HG02571 (cell line): ENCODE results near the gene PACS2.
A peak's percentile ranks its signal among the peaks of the same experiment; 100 is the strongest.
"Not testable (repeated sequence)": the region's sequence is repeated elsewhere in the genome, so short reads cannot be mapped to it uniquely, and the experiment has no call there.

Experiments used
- ATAC-seq: cut with Tn5 transposase; IDR thresholded peaks from one replicate; pipeline ENCODE4 v1.9.1; 2021; ENCODE audit warnings: mild to moderate bottlenecking, moderate library complexity; ENCODE audit not compliant: unreplicated experiment

Gene PACS2

DNA sequence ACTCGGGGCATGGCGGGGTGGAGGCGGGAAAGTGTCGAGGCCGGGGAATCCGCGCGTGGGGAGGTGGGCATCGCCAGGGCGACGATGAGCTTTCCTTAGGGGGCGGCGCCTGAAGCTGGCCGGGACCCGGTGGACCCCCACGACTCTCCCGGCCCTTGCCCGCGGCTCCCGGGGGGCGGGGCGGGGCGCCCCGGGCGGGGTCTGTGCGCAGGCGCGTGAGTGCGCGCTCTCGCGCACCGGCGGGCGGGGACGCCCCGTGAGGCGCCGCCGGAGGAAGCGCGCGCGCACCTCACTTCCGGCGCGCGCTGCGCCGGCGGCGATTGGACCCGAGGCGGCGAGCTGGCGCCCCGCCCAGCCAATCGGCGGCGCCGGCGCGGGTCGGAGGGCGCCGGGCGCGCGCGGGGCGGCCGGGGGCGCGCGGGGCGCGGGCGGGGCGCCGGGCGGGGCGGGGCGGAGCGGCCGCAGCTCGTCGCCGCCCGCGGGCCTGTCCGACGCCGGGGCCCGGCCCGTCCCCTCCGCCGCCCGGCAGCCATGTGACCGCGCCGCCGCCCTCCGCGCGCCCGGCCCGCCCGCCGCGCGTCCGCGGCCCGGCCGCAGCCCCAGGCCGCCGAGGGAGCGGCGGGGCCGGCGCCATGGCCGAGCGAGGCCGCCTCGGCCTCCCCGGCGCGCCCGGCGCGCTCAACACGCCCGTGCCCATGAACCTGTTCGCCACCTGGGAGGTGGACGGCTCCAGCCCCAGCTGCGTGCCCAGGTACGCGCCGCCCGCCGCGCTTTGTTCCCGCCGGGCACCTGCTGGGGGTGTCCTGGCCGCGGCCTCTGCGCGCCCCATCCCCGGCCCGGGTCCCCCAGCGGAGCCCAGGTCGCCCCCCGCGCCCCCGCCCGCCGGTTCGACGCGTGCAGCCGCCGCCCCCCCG lies at the start of gene PACS2:
Gene PACS2 (plus strand): TSS at position 462 of the 914 bp plus-strand sequence. CDS start 171 bp downstream, at position 633.
- ATAC-seq = peak; percentile 67

DNA sequence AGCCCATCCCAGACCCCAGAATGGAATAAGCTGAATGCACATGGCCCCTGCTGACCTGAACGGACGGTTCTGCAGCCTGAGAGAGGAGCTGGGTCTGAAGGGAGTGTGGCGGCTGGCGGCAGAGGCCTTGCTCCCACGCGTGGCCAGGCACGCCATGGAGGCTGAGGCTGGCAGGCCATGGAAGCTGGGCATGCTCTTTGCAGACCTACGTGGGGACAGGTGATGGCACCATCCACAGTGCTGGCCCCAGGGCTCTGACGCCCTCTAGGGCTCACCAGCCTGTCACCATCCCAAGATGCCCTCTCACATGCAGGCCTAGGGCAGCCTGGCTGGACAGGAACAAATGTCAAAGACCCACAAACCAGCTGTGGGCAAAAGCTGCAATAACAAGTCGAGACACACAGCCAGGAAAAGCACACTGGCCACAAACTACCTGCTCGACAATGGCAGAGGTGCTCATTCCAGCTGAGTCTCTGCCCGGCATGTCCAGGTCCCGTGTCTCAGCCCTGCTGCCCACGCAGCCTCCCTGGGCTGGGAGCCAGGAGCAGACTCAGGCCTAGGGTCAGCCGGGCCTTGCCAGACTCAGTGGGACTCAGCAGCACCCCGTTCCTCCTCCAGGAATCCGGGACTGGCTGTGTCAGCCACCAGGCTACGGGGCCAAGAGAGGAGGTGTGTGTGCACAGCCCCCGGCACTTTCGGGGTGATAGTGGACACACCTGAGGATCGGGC lies 46.6 kb upstream of the PACS2 start:
- ATAC-seq = no peak

GRCh38 chr14:105268736-105269354 lies 45.7 kb upstream of the PACS2 start:
- ATAC-seq = no peak

DNA sequence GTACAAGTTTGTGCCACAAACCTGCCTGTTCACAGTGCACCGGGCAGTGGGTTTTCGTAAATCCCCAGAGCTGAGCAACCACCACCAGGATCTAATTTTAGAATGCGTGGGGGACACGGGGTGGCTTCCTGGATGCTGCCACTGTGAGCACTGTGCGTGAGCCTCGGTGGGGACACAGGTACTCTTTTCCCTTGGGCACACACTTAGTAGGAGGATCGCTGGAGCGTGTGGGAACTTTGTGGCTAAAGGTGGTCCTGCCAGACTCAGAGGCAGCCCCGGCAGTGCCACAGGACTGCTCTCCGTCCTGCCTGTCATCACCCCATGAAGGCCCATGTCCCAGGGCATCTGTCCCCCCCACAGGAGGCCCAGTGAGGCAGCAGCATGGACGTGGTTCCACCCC lies 45.1 kb upstream of the PACS2 start:
- ATAC-seq = no peak

- no peak for ATAC-seq
Measured at GRCh38 chr14:105271224-105271890, 43.2 kb upstream of the PACS2 start.

- no peak for ATAC-seq
Measured at GRCh38 chr14:105272623-105273022, 41.9 kb upstream of the PACS2 start.

DNA sequence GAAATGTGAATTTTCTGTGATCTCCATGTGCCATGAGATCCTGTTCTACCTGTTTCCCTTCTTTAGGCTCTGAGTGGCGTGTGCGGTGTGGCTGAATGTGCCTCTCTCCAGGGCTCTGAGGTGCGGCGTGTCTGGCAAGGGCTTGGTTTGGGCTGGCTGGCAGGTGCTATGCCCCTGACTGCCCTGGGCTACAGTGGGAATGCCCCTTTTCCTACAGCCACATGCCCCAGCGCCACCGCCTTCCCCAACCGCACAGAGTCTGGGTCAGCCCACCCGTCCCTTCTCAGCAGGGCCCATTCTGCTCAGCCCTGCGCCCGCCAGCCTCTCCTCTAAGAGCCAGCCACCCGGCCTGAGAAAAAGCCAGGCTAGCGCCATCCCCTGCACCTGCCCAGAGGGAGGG lies 41.5 kb upstream of the PACS2 start:
- ATAC-seq = no peak

DNA sequence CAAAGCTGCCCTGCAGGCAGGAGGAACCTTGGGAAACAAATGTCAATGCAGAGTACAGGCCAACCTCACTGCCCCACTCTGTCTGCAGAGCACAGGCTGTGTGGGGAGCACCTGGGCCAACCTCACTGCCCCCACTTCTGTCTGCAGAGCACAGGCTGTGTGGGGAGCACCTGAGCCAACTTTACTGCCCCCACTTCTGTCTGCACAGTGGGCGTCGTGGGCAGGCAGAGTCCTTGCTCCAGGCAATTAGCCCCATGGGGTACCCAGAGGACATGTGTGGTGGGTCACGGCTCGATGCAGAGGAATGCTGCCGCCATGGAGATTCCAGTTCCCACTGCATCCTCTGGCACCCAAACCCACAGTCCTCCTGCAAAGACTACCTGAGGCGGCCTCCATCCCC lies 39.9 kb upstream of the PACS2 start:
- no peak for ATAC-seq

DNA sequence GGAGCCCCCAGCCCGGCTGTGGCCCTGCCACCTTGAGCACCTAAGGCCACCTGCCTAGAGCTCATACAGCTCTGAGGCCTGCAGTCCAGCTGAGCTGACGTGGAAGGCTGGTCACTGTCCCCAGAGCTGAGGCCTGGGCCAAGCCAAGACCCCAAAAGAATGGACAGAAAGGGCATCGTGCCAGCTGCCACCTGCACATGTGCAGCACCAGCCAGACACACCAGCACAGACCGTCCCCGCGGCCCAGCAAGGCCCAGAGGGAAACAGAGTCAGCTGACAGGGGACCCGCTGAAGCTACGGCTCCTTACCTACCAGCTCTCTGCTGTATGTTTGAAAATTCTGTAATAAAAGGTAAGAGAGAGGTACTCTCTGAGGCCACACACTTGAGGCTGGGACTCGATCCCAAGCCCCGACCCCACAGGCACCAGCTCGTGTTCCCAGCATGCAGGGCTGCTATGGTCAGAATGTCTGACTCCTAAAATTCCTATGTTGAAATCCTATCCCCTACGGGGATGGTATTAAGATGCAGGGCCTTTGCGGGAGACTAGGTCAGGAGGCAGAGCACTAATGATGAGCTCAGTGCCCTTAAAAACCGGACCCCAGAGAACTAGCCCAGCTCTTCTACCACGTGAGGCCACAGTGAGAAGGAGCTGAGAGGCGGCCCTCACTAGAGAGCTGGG lies 39.1 kb upstream of the PACS2 start:
- no peak for ATAC-seq

GRCh38 chr14:105277448-105277847 lies 37.1 kb upstream of the PACS2 start:
- not testable (repeated sequence) for ATAC-seq

DNA sequence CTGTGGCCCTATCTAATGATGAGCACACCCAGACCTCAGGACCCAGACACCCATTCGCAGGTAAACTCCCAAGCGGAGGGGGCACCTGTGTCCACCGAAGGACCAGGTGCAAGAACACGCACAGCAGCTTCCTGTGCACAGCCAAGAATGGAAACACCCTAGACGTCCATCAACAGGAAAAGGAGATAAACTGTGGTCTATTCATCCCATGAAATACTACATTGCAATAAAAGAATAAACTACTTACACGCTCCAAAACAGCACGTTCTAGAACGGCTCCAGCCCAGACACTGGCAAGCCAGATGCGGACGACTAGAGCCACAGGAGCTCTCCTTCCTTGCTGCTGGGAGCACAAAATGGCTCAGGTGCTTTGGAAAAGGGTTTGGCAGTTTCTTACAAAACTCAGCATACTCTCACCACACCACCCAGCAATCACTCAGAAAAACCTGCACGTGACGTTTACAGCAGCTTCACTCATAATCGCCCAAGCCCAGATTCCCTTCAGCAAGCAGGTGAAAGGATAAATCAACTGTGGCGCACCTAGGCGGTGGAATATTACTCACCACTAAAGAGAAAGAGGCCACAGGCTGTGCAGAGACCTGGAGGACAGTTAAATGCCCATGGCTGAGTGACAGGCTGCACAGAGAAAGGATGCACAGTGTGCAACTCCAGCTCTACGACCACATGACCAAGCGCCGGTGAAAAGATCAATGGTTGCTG lies 34.7 kb upstream of the PACS2 start:
- ATAC-seq = no peak

DNA sequence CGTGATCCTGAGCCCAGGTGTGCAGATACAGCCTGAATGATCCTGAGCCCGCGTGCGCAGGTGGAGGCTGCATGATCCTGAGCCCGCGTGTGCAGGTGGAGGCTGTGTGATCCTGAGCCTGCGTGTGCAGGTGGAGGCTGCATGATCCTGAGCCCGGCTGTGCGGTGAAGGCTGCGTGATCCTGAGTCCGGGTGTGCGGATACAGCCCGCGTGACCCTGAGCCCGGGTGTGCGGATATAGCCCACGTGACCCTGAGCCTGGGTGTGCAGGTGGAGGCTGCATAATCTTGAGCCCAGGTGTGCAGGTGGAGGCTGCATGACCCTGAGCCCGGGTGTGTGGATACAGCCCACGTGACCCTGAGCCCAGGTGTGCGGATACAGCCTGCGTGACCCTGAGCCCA lies 34.0 kb upstream of the PACS2 start:
- no peak for ATAC-seq

DNA sequence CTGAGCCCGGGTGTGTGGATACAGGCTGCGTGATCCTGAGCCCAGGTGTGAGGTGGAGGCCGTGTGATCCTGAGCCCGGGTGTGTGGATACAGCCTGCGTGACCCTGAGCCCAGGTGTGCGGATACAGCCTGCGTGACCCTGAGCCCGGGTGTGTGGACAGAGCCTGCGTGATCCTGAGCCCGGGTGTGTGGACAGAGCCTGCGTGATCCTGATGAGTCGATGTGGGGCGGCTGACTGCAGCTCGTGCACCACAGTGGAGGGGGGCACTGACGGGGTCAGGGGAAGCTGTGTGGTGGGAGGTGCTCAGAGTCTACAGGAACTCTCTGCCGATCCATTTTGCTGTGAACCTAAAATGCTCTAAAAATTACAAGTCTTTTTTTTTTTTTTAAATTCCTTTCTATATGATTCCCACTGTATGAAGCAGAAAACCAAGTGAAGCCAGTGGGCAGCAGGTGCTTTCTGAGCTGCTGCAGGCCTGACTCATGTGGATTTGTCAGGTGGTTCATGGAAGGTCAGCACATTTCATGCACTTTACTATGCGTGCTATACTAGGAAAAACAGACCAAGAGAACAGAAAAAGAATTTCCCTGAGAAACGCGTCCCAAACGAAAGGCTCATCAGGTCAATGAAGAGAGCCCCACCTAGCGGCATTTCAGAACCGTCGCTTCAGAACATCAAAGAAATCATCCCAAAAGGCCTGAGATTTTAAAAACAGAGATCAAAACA lies 33.0 kb upstream of the PACS2 start:
- no peak for ATAC-seq

DNA sequence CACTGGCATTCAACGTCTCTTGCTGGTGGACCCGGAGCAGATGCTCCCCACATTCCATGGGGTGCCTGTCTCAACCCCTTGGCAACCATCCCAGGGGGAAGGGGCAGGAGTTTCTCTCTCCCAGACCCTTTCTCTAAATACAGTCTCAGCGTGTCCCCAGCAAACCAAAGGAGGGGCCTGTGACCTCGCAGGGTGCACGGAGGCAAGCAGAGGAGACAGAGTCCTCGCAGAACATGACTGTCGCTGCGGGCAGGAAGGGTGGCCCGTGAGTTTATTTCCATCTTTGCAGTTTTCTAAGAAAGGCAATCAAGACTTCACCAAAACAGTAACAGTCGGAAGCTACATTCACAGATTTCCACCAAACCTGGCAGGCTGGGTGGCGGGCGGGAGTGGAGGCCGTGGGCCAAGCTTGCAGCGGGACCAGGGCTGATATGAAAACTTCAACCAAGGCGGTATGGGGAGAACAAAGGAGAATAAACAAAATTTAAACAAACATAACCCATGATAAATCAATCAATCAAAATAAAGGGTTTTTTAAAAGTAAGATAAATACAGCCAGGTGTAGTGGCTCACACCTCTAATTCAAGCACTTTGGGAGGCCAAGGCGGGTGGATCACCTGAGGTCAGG lies 32.3 kb upstream of the PACS2 start:
- ATAC-seq = no peak

- no peak for ATAC-seq
Measured at GRCh38 chr14:105283028-105283427, 31.5 kb upstream of the PACS2 start.

GRCh38 chr14:105283899-105284298 lies 30.6 kb upstream of the PACS2 start:
- no peak for ATAC-seq

DNA sequence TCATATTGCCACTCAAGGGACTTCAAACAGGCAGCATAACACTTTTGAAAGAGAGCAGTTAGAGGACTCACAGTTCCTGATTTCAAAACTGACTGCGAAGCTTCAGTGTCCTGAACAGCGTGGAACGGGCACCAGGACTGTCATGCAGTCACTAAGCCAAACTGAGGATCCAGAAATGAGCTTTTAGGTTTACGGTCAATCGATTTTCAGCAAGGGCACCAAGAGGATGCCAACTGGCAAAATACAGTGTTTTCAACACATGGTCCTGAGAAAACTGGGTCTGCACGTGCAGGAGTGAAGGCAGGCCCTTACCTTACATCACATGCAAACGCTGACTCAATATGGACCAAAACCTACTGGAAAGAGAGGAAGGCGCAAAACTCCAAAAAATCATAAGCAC lies 29.4 kb upstream of the PACS2 start:
- ATAC-seq = no peak

DNA sequence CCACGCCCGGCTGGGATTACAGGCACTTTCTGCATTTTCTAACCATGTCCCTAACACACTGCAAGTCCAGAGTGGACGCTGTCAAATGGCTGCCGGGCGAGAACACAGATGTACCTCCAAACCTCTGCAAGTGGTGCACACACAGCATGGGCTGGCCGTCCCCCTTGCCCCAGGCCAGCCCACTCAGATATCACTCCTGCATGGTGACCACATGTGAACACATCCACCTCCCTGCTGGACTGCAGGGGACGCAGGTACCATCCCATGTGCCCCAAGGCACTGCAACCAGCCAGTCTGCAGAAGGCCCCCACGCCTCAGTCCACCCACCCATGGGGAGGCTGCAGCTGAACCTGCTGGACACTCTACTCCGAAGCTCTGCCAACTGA lies 27.8 kb upstream of the PACS2 start:
- ATAC-seq = no peak
